ENCODE data around the gene CACTIN. TPM values are rescaled to one million over a fixed set of nuclear protein-coding genes. Genes with fewer than 3 reads are reported as not detected.
"Not testable (repeated sequence)": the region's sequence is repeated elsewhere in the genome, so short reads cannot be mapped to it uniquely, and the experiment has no call there.

Gene CACTIN
- total RNA-seq, 1 donor: 12.2 TPM

DNA sequence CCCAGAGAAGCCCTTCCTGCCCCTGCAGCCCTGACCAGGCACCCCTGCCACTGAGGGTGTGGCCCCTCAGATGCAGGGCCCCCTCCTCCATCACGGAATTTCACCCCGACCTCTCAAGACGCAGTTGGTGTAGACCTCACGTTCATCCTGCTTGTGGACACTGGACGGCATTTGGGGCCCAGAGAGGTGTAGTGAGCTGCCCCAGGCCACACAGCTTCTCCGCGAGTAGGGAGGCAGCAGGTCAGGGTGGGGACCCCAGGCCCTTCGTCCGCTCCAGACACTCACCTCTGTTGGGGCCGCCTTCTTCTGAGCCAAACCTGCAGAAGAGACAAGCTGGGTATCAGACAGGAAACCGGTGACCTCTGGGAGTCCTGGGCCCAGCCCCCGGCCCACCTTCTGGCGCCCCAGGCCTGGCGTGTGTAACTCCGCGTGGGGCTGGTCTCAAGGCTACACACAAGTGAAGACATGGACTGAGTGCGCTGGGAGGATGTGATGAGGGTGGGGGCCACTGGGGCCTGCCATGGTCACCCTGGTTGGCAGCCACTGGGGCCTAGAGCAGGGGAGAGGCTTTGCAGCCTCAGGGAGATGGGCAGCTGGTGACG is 40.5 kb upstream of the CACTIN start:
- Histone ChIP-seq H3K9me3 (ENCODE audit: low read depth, low read length) (no peaks in the 10 kb centered on the region), H3K27me3 (ENCODE audit: insufficient read depth, low read length) (no peaks in the 10 kb centered on the region), H3K4me3 (ENCODE audit: low read length) (no peak overlapping the region), H3K4me1 (ENCODE audit: insufficient read depth, low read length) (peaks cover 27% of the 10 kb centered on the region)

DNA sequence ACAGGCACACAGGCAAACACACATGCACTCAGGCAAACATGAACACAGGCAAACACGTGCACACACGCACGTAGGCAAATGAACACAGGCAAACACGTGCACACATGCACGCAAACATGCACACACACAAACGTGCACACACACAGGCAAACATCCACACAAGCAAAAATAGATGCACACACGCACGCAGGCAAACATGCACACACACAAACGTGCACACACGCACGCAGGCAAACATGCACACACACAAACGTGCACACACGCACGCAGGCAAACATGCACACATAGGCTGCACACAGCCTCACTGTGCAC is 39.9 kb upstream of the CACTIN start:
- not testable (repeated sequence) for H3K27me3 ChIP-seq (ENCODE audit: insufficient read depth, low read length); H3K4me3 ChIP-seq (ENCODE audit: low read length); H3K9me3 ChIP-seq (ENCODE audit: low read depth, low read length)
- peaks cover 20% of the 10 kb centered on the region for H3K4me1 ChIP-seq (ENCODE audit: insufficient read depth, low read length)

DNA sequence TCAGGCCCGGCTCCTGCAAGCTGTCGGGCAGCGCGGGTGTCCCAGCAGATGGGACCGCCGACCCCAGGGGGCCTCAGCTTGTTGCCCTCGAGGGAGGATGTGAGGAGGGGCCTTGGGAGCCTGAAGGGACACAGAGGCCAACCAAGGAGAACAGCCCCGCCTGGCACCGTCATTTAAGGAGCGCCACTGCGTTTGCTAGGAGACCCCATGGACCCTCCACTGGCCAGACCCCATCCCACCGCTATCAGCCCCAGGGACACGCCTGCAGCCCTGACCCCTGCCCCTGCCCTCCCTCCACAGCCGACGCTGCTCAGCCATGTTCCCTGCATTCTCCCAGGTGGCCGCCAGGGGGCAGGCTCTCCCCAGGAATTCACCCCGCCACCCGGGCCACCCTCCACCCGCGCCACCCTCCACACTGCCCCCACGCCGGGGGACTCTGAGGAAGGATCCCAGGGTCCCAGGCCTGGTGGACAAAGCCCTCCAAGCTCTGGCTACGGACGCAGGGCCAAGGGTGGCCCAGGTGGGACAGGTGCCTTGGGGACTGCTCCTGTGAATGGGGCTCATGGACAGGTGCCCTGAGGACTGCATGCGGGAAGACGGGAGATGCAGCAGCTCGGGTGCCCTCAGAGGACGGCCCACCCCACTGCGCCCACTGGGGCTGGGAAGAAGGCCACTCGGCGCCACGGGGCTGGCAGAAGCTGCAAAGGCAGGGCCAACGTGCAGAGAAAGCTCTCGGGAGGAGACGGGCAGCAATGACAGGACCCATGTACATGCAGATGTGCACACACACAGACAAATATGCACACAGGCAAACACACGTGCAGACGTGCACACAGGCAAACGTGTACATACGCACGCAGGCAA is 39.3 kb upstream of the CACTIN start:
- Histone ChIP-seq H3K4me3 (ENCODE audit: low read length) (no peak overlapping the region), H3K4me1 (ENCODE audit: insufficient read depth, low read length) (peaks cover 14% of the 10 kb centered on the region), H3K9me3 (ENCODE audit: low read depth, low read length) (no peaks in the 10 kb centered on the region), H3K27me3 (ENCODE audit: insufficient read depth, low read length) (no peaks in the 10 kb centered on the region)

- Histone ChIP-seq H3K4me3 (ENCODE audit: low read length) (no peak overlapping the region), H3K9me3 (ENCODE audit: low read depth, low read length) (no peaks in the 10 kb centered on the region), H3K27me3 (ENCODE audit: insufficient read depth, low read length) (no peaks in the 10 kb centered on the region), H3K4me1 (ENCODE audit: insufficient read depth, low read length) (peaks cover 7% of the 10 kb centered on the region)
These were observed 38.5 kb upstream of the CACTIN start for GRCh38 chr19:3664879-3665642.

- H3K4me1 ChIP-seq (ENCODE audit: insufficient read depth, low read length): peaks cover 7% of the 10 kb centered on the region
- H3K4me3 ChIP-seq (ENCODE audit: low read length): no peak overlapping the region
- no peaks in the 10 kb centered on the region for H3K27me3 ChIP-seq (ENCODE audit: insufficient read depth, low read length)
- H3K9me3 ChIP-seq (ENCODE audit: low read depth, low read length): no peaks in the 10 kb centered on the region
These were observed 37.2 kb upstream of the CACTIN start for GRCh38 chr19:3663838-3664237.

- H3K27me3 ChIP-seq (ENCODE audit: insufficient read depth, low read length): no peaks in the 10 kb centered on the region
- peaks cover 7% of the 10 kb centered on the region for H3K4me1 ChIP-seq (ENCODE audit: insufficient read depth, low read length)
- no peak overlapping the region for H3K4me3 ChIP-seq (ENCODE audit: low read length)
- no peaks in the 10 kb centered on the region for H3K9me3 ChIP-seq (ENCODE audit: low read depth, low read length)
These were observed 35.0 kb upstream of the CACTIN start for GRCh38 chr19:3661284-3662238.

GRCh38 chr19:3660493-3661219 is 34.1 kb upstream of the CACTIN start:
- H3K27me3 ChIP-seq (ENCODE audit: insufficient read depth, low read length): no peaks in the 10 kb centered on the region
- H3K4me1 ChIP-seq (ENCODE audit: insufficient read depth, low read length): peaks cover 3% of the 10 kb centered on the region
- H3K4me3 ChIP-seq (ENCODE audit: low read length): no peak overlapping the region

GRCh38 chr19:3659746-3660112 is 33.1 kb upstream of the CACTIN start:
- no peak overlapping the region for H3K4me3 ChIP-seq (ENCODE audit: low read length)
- H3K4me1 ChIP-seq (ENCODE audit: insufficient read depth, low read length): no peaks in the 10 kb centered on the region
- no peaks in the 10 kb centered on the region for H3K27me3 ChIP-seq (ENCODE audit: insufficient read depth, low read length)
- no peaks in the 10 kb centered on the region for H3K9me3 ChIP-seq (ENCODE audit: low read depth, low read length)

More at GRCh38 chr19:3660493-3661219, 34.1 kb upstream of the CACTIN start:
- no peaks in the 10 kb centered on the region for H3K9me3 ChIP-seq (ENCODE audit: low read depth, low read length)

DNA sequence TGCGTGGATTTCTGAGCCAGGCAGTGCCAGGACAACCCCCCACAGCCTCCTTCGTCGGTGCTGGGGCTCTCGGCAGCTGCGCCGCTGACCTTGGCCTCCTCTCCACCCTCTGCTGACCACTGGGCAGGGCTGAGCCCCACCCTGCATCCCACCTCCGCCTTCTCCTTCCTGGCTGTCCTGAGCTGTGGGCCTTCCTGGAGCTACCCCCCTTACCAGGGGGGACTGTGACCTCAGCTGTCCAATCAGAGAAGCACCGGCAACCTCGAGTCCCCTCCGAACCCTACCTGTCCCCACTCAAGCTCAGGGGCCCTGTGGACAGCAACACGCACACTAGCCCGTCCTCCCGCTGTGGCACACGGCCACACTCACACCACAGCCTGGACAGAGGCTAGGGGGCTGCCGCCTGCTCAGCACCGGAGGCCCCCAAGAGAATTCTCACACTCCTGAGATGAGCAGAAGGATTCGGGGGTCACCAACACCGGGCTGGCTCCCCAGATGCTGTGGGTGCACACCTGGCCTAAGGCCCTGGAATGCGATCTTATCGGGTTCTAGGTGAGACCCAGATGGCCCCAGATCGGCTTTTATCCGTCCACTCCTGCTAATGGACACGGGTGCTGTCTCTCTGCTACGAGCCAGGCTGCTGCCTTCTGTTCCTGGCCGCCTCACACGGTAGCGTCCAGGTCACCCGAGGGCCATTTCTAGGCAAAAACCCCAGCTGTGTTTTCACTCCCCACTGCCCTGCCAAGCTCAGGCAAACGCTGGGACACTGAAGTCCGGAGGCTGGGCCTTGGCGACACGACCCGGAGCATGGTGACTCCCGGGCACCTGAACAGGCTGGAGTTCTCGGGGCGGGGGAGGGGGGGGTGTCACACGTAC is 32.5 kb upstream of the CACTIN start:
- Histone ChIP-seq H3K4me3 (ENCODE audit: low read length) (no peak overlapping the region), H3K4me1 (ENCODE audit: insufficient read depth, low read length) (no peaks in the 10 kb centered on the region), H3K27me3 (ENCODE audit: insufficient read depth, low read length) (no peaks in the 10 kb centered on the region), H3K9me3 (ENCODE audit: low read depth, low read length) (no peaks in the 10 kb centered on the region)

DNA sequence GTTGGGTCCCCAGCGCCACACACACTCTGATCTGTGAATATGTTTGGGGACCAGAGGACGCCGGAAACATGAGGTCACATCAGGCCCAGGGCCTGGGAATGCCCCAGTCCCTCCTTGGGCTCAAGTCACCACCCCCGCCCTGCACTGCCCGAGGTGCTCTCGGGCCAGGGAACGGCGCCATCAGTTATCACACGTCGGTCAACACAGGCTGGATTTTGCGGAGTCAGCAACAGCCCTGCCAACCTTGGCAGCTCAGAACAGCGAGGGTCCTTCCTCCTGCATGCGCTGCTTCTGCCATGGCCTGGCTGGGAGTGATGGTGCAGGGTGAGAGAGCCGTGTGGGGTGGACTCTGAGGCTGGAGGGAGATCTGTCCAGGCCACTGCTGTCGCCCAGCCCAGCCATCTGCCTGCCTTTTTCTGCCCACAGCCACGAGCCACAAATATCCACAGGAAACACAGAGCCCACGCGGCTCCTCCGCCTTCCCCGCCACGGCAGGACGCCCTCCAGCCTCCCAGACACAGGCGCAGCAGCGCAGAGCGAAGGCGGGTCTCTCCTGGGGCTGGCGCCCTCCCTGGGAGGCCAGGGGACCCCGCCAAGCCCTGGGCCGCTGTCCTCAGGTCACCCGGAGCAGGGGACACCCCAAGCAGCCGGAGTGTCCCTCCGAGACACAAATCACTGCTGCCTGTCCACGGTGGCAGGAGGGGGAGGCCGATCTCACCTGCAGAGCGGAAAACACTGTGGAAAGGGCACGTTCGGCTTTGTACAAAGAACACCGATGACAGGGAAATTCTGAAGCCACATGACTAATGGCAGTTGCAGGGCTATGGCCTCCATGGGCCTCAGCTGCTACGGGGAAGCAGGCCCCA is 31.6 kb upstream of the CACTIN start:
- H3K4me3 ChIP-seq (ENCODE audit: low read length): no peak overlapping the region
- no peaks in the 10 kb centered on the region for H3K4me1 ChIP-seq (ENCODE audit: insufficient read depth, low read length)
- no peaks in the 10 kb centered on the region for H3K9me3 ChIP-seq (ENCODE audit: low read depth, low read length)
- H3K27me3 ChIP-seq (ENCODE audit: insufficient read depth, low read length): no peaks in the 10 kb centered on the region

DNA sequence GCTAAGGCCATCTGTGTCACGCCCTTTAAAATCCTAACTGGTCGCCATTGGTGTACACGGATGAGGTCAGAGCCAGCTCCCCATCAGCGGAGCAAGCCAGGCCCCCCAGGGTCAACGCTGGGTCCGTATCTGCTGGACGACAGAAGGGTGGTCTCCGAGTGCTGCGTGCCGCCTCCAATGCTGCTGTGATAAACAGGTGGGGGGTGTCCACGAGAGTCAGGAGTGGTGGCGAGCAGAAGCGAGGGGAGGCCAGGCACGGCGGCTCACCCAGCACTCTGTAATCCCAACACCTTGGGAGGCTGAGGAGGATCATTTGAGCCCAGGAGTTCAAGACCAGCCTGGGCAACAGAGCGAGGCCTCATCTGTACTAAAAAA is 30.8 kb upstream of the CACTIN start:
- no peak overlapping the region for H3K4me3 ChIP-seq (ENCODE audit: low read length)
- H3K4me1 ChIP-seq (ENCODE audit: insufficient read depth, low read length): no peaks in the 10 kb centered on the region
- H3K27me3 ChIP-seq (ENCODE audit: insufficient read depth, low read length): no peaks in the 10 kb centered on the region
- H3K9me3 ChIP-seq (ENCODE audit: low read depth, low read length): no peaks in the 10 kb centered on the region

DNA sequence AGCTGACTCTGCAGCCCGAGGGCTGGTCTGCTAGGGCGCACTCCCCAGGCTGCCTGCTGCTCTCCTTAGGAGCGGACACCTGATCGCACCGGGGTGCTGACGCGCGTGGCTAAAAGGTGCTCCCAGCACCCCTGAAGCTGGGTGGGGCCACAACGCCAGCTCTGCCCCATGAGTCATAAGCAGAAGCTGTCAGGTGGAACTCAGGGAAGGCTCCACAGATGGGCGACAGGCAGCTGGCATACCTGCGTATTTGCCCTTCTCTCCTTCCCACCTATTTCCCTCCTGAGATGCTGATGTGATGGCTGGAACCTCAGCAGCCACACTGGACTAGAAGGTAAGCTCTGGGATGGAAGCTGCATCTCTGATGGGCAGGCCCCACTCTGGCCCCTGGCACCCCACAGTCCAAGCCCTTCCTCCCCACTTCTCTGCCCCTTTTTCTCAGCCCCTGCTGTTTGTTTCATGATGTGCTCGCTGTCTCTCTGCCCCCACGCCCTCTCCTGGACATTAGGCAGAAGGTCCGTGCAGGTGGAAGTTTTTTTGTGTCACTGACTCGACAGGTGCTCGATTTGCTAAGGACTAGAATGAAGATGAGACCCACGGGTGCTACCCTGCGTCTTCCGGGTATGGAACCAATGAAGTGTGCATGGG is 30.3 kb upstream of the CACTIN start:
- Histone ChIP-seq H3K4me1 (ENCODE audit: insufficient read depth, low read length) (no peaks in the 10 kb centered on the region), H3K27me3 (ENCODE audit: insufficient read depth, low read length) (no peaks in the 10 kb centered on the region), H3K4me3 (ENCODE audit: low read length) (no peak overlapping the region), H3K9me3 (ENCODE audit: low read depth, low read length) (no peaks in the 10 kb centered on the region)
